PC-9 (cell line): ENCODE measurements around the gene SLC7A6. TPM values are rescaled to one million over a fixed set of nuclear protein-coding genes. Genes with fewer than 3 reads are reported as not detected.

ENCODE experiments used
- BruUV-seq: library from RNA; stranded (reverse); fragments of 400-500 nt; replicated peaks from 2 replicates; lab custom pipeline; 2021; lab: Mats Ljungman, UMichigan
- CTCF ChIA-PET: fragments of 300-600 bp; sonication (Branson Sonifier 250); formaldehyde crosslinking; loops from one replicate; lab custom pipeline; 2022; ENCODE audit warnings: antibody characterized with exemption; lab: Charles Lee
- POLR2A ChIA-PET: fragments of 300-600 bp; sonication (Branson Sonifier 250); formaldehyde crosslinking; loops from one replicate; lab custom pipeline; 2022; ENCODE audit warnings: antibody characterized with exemption; ENCODE audit not compliant: unreplicated experiment; lab: Charles Lee
- DNase-seq, 2 experiments: peaks; one replicate each; pipeline versions ENCODE4 v3.0.0 to v3.0.0-alpha.2; 2015 to 2022; ENCODE audit warnings: mixed read lengths in 1 of 2
- H2AFZ ChIP-seq: fragments of 200-600 bp; sonication (generic); 2 replicates; pipeline ENCODE4 v1.8.1; 2017; ENCODE audit warnings: antibody characterized with exemption
- H3F3A ChIP-seq: fragments of 200-600 bp; sonication (generic); 2 replicates; pipeline ENCODE4 v1.8.1; 2017; ENCODE audit warnings: antibody characterized with exemption, mild to moderate bottlenecking, low read depth; ENCODE audit not compliant: insufficient read depth
- H3K27ac ChIP-seq: fragments of 200-600 bp; sonication (generic); 2 replicates; pipeline ENCODE4 v1.6.1; 2016; ENCODE audit warnings: mixed run types
- H3K27me3 ChIP-seq: fragments of 200-600 bp; sonication (generic); 2 replicates; pipeline ENCODE4 v1.6.1; 2016; ENCODE audit warnings: low read depth, mixed run types; ENCODE audit not compliant: insufficient read depth
- H3K36me3 ChIP-seq: fragments of 200-600 bp; sonication (generic); 2 replicates; pipeline ENCODE4 v1.6.1; 2016; ENCODE audit warnings: low read depth, mixed run types
- H3K4me1 ChIP-seq: fragments of 200-600 bp; sonication (generic); replicated peaks from 2 replicates; pipeline ENCODE4 v1.6.1; 2016; ENCODE audit warnings: mixed run types; ENCODE audit not compliant: insufficient read depth
- H3K4me2 ChIP-seq: fragments of 200-600 bp; sonication (generic); 2 replicates; pipeline ENCODE4 v1.6.1; 2017; ENCODE audit warnings: mixed run types
- H3K4me3 ChIP-seq: fragments of 200-600 bp; sonication (generic); 2 replicates; pipeline ENCODE4 v1.6.1; 2016; ENCODE audit warnings: mixed run types
- H3K79me2 ChIP-seq: fragments of 200-600 bp; sonication (generic); 2 replicates; pipeline ENCODE4 v1.6.1; 2017; ENCODE audit warnings: low read depth, mixed run types
- H3K9me2 ChIP-seq: fragments of 200-600 bp; sonication (generic); 2 replicates; pipeline ENCODE4 v1.8.1; 2017; ENCODE audit warnings: mild to moderate bottlenecking; ENCODE audit not compliant: insufficient read depth
- H3K9me3 ChIP-seq: fragments of 200-600 bp; sonication (generic); 2 replicates; pipeline ENCODE4 v1.8.1; 2016; ENCODE audit warnings: low read depth; ENCODE audit not compliant: insufficient read depth
- H4K20me1 ChIP-seq: fragments of 200-600 bp; sonication (generic); 2 replicates; pipeline ENCODE4 v1.8.1; 2017; ENCODE audit not compliant: insufficient read depth
- EZH2 ChIP-seq: fragments of 200-600 bp; sonication (generic); IDR thresholded peaks from 2 replicates; pipeline ENCODE4 v1.8.0; 2017; ENCODE audit warnings: antibody characterized with exemption, low read depth
- intact Hi-C: fragments of 100-400 bp; cut with micrococcal nuclease; formaldehyde crosslinking; loops from one replicate; pipeline ENCODE4 v1.10.0; 2022; ENCODE audit not compliant: unreplicated experiment
- total RNA-seq: library from RNA; stranded (reverse); gene quantifications from 2 replicates; pipeline ENCODE4 v1.2.3, GENCODE V29; 2021
- TF ChIP-seq, protein P1 (sequence below): fragments of 200-600 bp; sonication (generic); conservative IDR thresholded peaks from 2 replicates; pipeline ENCODE4 v1.6.1; 2017; ENCODE audit warnings: mixed run types, antibody characterized with exemption, mild to moderate bottlenecking, moderate library complexity

Gene SLC7A6
- total RNA-seq, 1 experiment from 2014 or later: 44.7 TPM

DNA sequence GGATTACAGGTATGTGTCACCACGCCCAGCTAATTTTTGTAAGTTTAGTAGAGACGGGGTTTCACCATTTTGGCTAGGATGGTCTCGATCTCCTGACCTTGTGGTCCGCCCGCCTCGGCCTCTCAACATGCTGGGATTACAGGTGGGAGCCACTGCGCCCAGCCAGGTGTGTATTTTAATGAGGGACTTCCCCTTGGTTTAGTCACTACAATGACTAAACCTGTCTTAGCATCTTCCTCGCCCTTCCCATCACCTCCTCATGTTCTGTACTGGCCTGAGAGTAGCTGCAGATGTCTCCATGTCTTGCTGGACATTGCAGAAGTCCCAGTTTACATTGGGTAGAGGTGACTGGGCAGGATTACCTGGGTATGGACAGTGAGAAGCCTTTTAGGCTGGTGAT is 9.6 kb downstream of the SLC7A6 start:
- Histone ChIP-seq H3F3A (peaks cover 13% of the 10 kb centered on the region; the same call in 1 of the 2 replicates), H3K36me3 (0 out of 2 replicates have a peak, but pooled peaks cover 4% of the 10 kb centered on the region), H3K9me2 (no peaks in the 10 kb centered on the region), H3K79me2 (peaks cover 45% of the 10 kb centered on the region), H3K4me2 (no peak overlapping the region), H3K4me1 (peaks cover 11% of the 10 kb centered on the region), H2AFZ (no peak overlapping the region), H3K27me3 (no peaks in the 10 kb centered on the region), H3K9me3 (no peaks in the 10 kb centered on the region), H3K27ac (no peak overlapping the region), H4K20me1 (peaks cover 19% of the 10 kb centered on the region), H3K4me3 (no peak overlapping the region)
- no peak for DNase-seq
- ChIA-PET CTCF (no interaction called here), POLR2A (no interaction called here)
- no TSS peak for BruUV-seq
- intact Hi-C loops: no loop called here
- TF ChIP-seq, protein P1, sequence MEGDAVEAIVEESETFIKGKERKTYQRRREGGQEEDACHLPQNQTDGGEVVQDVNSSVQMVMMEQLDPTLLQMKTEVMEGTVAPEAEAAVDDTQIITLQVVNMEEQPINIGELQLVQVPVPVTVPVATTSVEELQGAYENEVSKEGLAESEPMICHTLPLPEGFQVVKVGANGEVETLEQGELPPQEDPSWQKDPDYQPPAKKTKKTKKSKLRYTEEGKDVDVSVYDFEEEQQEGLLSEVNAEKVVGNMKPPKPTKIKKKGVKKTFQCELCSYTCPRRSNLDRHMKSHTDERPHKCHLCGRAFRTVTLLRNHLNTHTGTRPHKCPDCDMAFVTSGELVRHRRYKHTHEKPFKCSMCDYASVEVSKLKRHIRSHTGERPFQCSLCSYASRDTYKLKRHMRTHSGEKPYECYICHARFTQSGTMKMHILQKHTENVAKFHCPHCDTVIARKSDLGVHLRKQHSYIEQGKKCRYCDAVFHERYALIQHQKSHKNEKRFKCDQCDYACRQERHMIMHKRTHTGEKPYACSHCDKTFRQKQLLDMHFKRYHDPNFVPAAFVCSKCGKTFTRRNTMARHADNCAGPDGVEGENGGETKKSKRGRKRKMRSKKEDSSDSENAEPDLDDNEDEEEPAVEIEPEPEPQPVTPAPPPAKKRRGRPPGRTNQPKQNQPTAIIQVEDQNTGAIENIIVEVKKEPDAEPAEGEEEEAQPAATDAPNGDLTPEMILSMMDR: no peak

DNA sequence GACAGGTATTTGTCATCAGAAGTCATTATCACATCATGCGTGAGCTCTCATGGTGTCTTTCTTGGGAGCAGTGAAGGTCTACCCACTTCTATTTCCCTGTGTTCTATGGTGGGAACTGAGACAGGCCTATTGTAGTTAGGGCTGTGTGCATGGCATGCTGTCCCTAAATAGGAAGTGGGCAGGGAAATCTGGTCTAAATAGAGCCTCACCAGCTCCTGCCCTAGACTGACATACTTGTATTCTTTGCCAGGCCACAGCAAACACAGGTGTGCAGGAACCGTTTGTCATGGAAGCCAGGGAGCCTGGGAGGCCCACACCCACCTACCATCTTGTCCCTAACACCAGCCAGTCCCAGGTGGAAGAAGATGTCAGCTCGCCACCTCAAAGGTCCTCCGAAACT is 10.1 kb downstream of the SLC7A6 start:
- BruUV-seq: no TSS peak
- H3K27ac ChIP-seq: no peak overlapping the region
- H3K4me2 ChIP-seq: no peak overlapping the region
- peaks cover 11% of the 10 kb centered on the region for H3K4me1 ChIP-seq
- no peak for DNase-seq
- H3K36me3 ChIP-seq: no peaks in the 10 kb centered on the region
- ChIA-PET POLR2A (no interaction called here), CTCF (no interaction called here)
- H2AFZ ChIP-seq: no peak overlapping the region
- H4K20me1 ChIP-seq: peaks cover 22% of the 10 kb centered on the region
- H3K9me3 ChIP-seq: no peaks in the 10 kb centered on the region
- peaks cover 39% of the 10 kb centered on the region for H3K79me2 ChIP-seq
- H3F3A ChIP-seq: peaks cover 13% of the 10 kb centered on the region; the same call in 1 of the 2 replicates
- intact Hi-C loops: no loop called here
- TF ChIP-seq, protein P1: no peak
- no peak for TF ChIP-seq EZH2
- H3K9me2 ChIP-seq: no peaks in the 10 kb centered on the region
- no peaks in the 10 kb centered on the region for H3K27me3 ChIP-seq
- no peak overlapping the region for H3K4me3 ChIP-seq

DNA sequence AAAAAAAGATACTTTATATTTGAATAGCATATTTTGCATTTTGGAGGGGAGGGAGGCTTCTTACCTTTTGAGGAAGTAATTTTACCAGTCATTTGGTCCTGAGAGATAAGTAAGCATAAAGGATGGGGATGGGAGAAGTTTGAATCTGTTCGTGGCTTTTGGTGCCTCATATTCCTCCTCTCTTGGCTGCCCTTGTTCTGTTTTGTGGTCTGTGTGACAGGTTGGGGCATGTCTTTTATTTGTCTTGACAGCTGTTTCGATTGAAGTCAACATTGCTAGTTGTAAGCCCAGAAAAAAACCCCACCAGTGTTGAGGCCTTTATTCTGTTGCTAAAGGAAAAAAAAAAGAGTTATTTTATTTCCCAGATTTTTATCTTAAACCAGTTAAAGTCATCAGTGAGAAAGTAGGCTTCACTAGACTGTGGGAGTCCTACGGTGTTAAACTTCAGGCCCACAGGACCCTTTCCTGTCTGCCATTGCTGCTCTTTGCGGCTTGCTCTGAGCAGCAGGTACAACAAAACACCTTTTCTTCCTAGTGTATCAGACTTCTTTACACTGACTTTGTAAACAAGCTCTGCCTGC is 11.4 kb downstream of the SLC7A6 start:
- Histone ChIP-seq H3F3A (peaks cover 13% of the 10 kb centered on the region; the same call in 1 of the 2 replicates), H4K20me1 (peaks cover 28% of the 10 kb centered on the region), H3K4me2 (no peak overlapping the region), H3K9me2 (no peaks in the 10 kb centered on the region), H3K27ac (no peak overlapping the region), H3K9me3 (no peaks in the 10 kb centered on the region), H2AFZ (no peak overlapping the region), H3K27me3 (no peaks in the 10 kb centered on the region), H3K4me1 (peaks cover 11% of the 10 kb centered on the region), H3K36me3 (no peaks in the 10 kb centered on the region), H3K79me2 (peaks cover 27% of the 10 kb centered on the region), H3K4me3 (no peak overlapping the region)
- ChIA-PET POLR2A (no interaction called here), CTCF (interaction anchor here (0.8 kb wide), 1 partner anchor 50 kb away, joined by 4 read pairs; no protein-coding TSS in a partner anchor)
- DNase-seq: no peak
- intact Hi-C loops: no loop called here
- no TSS peak for BruUV-seq
- TF ChIP-seq, protein P1: no peak
